Neutrophil (primary cell): ENCODE results near the gene PLSCR1.

Experiments
- H3K27ac ChIP-seq: fragments of 200-600 bp; sonication (generic); 2 replicates; pipeline ENCODE4 v1.5.1; 2016; ENCODE audit warnings: mild to moderate bottlenecking, moderate library complexity
- H3K27me3 ChIP-seq: fragments of 200-600 bp; sonication (generic); 2 replicates; pipeline ENCODE4 v1.6.0; 2016; ENCODE audit warnings: mild to moderate bottlenecking
- H3K36me3 ChIP-seq: fragments of 200-600 bp; sonication (generic); 2 replicates; pipeline ENCODE4 v1.5.1; 2017
- H3K4me1 ChIP-seq, 2 experiments: fragments of 200-600 bp in 1 of 2; sonication (generic) in 1 of 2; 1 replicate in 1 of 2; 2 replicates in 1 of 2; pipeline versions ENCODE4 v1.5.1 to v1.6.1; 2013 to 2016; ENCODE audit warnings: low read depth in 1 of 2, low read length in 1 of 2, mild to moderate bottlenecking in 1 of 2, moderate library complexity in 1 of 2; ENCODE audit not compliant: control insufficient read depth in 1 of 2, insufficient read depth in 1 of 2
- H3K4me3 ChIP-seq, 2 experiments: fragments of 200-600 bp in 1 of 2; sonication (generic) in 1 of 2; 1 replicate in 1 of 2; 2 replicates in 1 of 2; pipeline ENCODE4 v1.5.1; 2013 to 2016; ENCODE audit warnings: low read depth in 1 of 2, low read length in 1 of 2, mild to moderate bottlenecking in 1 of 2, moderate library complexity in 1 of 2
- H3K9me3 ChIP-seq: fragments of 200-600 bp; sonication (generic); 2 replicates; pipeline ENCODE4 v1.5.1; 2016
- TF ChIP-seq, protein P1 (sequence below): fragments of 200-600 bp; sonication (generic); IDR thresholded peaks from 2 replicates; pipeline ENCODE4 v1.5.1; 2016; ENCODE audit warnings: antibody characterized with exemption

Gene PLSCR1

GRCh38 chr3:146521394-146521793 lies 23.0 kb downstream of the PLSCR1 start:
- TF ChIP-seq, protein P1, sequence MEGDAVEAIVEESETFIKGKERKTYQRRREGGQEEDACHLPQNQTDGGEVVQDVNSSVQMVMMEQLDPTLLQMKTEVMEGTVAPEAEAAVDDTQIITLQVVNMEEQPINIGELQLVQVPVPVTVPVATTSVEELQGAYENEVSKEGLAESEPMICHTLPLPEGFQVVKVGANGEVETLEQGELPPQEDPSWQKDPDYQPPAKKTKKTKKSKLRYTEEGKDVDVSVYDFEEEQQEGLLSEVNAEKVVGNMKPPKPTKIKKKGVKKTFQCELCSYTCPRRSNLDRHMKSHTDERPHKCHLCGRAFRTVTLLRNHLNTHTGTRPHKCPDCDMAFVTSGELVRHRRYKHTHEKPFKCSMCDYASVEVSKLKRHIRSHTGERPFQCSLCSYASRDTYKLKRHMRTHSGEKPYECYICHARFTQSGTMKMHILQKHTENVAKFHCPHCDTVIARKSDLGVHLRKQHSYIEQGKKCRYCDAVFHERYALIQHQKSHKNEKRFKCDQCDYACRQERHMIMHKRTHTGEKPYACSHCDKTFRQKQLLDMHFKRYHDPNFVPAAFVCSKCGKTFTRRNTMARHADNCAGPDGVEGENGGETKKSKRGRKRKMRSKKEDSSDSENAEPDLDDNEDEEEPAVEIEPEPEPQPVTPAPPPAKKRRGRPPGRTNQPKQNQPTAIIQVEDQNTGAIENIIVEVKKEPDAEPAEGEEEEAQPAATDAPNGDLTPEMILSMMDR = no peak
- Histone ChIP-seq H3K27ac (peak overlapping the region; percentile 3), H3K36me3 (peaks cover 87% of the 10 kb centered on the region), H3K4me1 (no peaks in the 10 kb centered on the region), H3K4me3 (no peak overlapping the region), H3K27me3 (no peaks in the 10 kb centered on the region), H3K9me3 (no peaks in the 10 kb centered on the region)

GRCh38 chr3:146519810-146520209 lies 24.6 kb downstream of the PLSCR1 start:
- no peak overlapping the region for H3K27ac ChIP-seq

GRCh38 chr3:146517684-146518435 lies 26.5 kb downstream of the PLSCR1 start:
- Histone ChIP-seq H3K9me3 (no peaks in the 10 kb centered on the region), H3K27ac (peak overlapping the region; percentile 41), H3K36me3 (peaks cover 91% of the 10 kb centered on the region), H3K4me1 (no peaks in the 10 kb centered on the region), H3K4me3 (no peak overlapping the region), H3K27me3 (no peaks in the 10 kb centered on the region)
- TF ChIP-seq, protein P1 = no peak

More at GRCh38 chr3:146519810-146520209, 24.6 kb downstream of the PLSCR1 start:
- no peaks in the 10 kb centered on the region for H3K4me1 ChIP-seq
- peaks cover 90% of the 10 kb centered on the region for H3K36me3 ChIP-seq
- no peaks in the 10 kb centered on the region for H3K9me3 ChIP-seq
- no peak overlapping the region for H3K4me3 ChIP-seq
- TF ChIP-seq, protein P1 = no peak
- H3K27me3 ChIP-seq = no peaks in the 10 kb centered on the region

DNA sequence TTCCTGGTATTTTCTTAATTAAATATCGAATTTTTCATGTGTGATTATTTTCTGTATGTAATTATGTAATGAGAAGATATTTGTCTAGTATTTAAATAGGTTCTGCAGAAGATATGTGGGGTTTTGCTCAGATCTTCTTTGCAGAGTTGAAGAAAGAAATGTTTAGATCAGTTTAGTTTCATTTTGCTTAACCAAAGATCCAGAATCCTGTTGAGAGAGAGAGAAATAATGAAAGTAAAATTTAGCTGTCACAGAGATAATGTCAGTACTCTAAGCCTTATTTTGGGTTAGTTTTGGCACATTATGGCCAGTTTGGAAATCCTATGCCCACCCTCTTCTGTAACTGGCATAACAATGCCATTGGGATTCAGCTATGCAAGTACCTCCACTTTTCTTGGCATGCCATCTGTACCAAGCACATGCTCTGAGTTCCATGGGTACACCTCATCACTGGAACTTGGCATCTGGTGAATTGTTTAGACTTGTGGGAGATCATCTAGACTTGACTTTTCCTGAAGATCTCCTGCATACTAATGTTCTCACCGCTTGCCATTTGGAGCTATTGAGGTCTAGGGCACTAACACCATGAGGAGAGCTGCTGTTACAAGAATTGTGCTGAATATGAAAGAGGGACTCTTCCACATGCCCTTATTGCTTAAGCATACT lies 30.9 kb downstream of the PLSCR1 start:
- Histone ChIP-seq H3K4me3 (no peak overlapping the region), H3K27ac (peak overlapping the region; percentile 37), H3K4me1 (no peaks in the 10 kb centered on the region), H3K9me3 (no peaks in the 10 kb centered on the region), H3K27me3 (no peaks in the 10 kb centered on the region), H3K36me3 (peaks cover 70% of the 10 kb centered on the region)
- TF ChIP-seq, protein P1 = no peak

DNA sequence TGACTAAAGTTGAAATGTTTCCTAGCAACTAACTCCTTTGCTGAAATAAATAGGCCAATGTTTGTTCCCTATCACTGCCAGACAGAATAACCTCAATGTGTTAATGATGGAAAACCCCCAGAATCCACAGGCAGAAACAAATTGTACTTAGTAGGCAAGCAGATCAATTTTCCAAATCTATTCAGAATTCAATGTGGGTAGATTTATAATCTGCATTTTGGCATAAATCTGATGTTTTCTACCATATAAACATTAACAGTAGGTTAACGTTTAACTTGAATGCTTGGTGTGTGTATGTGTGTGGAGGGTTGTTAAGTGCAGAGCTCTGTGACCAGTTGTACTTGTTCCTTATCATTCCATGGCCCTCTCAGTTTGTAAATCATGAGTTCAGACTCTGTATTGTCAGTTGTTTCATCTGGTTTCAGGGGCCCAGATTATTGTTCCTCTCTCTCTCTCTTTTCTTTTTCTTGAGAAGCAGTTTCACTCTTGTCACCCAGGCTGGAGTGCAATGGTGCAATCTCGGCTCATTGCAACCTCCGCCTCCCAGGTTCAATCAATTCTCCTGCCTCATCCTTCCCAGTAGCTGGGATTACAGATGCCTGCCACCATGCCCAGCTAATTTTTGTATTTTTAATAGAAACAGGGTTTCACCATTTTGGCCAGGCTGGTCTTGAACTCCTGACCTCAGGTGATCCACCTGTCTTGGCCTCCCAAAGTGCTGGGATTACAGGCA lies 32.8 kb downstream of the PLSCR1 start:
- TF ChIP-seq, protein P1 = no peak
- H3K27ac ChIP-seq = peak overlapping the region; percentile 38
- no peaks in the 10 kb centered on the region for H3K9me3 ChIP-seq
- peaks cover 13 to 15% of the 10 kb centered on the region in 2 experiments for H3K4me1 ChIP-seq
- H3K27me3 ChIP-seq = no peaks in the 10 kb centered on the region
- H3K36me3 ChIP-seq = peaks cover 57% of the 10 kb centered on the region
- no peak overlapping the region for H3K4me3 ChIP-seq
